Measurements from ENCODE around the gene AKTIP.
"Not testable (repeated sequence)": the region's sequence is repeated elsewhere in the genome, so short reads cannot be mapped to it uniquely, and the experiment has no call there.

The AKTIP gene

GRCh38 chr16:53502331-53503269, at the start of gene AKTIP:
Gene AKTIP, minus strand, starts transcription at chr16:53503209. Its CDS starts 2,950 bp downstream, at chr16:53500259.
- DNase-seq, result peak; percentile 64

- DNase-seq, result peak; percentile 61
Measured at GRCh38 chr16:53549970-53550690, 47.1 kb upstream of the AKTIP start.

GRCh38 chr16:53546988-53547391, 44.0 kb upstream of the AKTIP start:
- no peak for DNase-seq

GRCh38 chr16:53545433-53545832, 42.4 kb upstream of the AKTIP start:
- DNase-seq, result no peak

GRCh38 chr16:53542283-53542682, 39.3 kb upstream of the AKTIP start:
- no peak for DNase-seq

GRCh38 chr16:53541326-53541725, 38.3 kb upstream of the AKTIP start:
- no peak for DNase-seq

- DNase-seq, result not testable (repeated sequence)
Measured at GRCh38 chr16:53539759-53540718, 37.0 kb upstream of the AKTIP start.

GRCh38 chr16:53539346-53539745, 36.3 kb upstream of the AKTIP start:
- not testable (repeated sequence) for DNase-seq

GRCh38 chr16:53537626-53538025, 34.6 kb upstream of the AKTIP start:
- no peak for DNase-seq

GRCh38 chr16:53534206-53534605, 31.2 kb upstream of the AKTIP start:
- no peak for DNase-seq

GRCh38 chr16:53530741-53531140, 27.7 kb upstream of the AKTIP start:
- no peak for DNase-seq

GRCh38 chr16:53530046-53530445, 27.0 kb upstream of the AKTIP start:
- no peak for DNase-seq

- no peak for DNase-seq
Measured at GRCh38 chr16:53529513-53529912, 26.5 kb upstream of the AKTIP start.

GRCh38 chr16:53528797-53529196, 25.8 kb upstream of the AKTIP start:
- DNase-seq, result no peak

- DNase-seq, result no peak
Measured at GRCh38 chr16:53523971-53524548, 21.1 kb upstream of the AKTIP start.

GRCh38 chr16:53523126-53523804, 20.3 kb upstream of the AKTIP start:
- DNase-seq, result no peak

GRCh38 chr16:53519417-53520091, 16.5 kb upstream of the AKTIP start:
- DNase-seq, result no peak

GRCh38 chr16:53518550-53519416, 15.8 kb upstream of the AKTIP start:
- no peak for DNase-seq

- no peak for DNase-seq
Measured at GRCh38 chr16:53517851-53518250, 14.8 kb upstream of the AKTIP start.

- DNase-seq, result no peak
Measured at GRCh38 chr16:53515811-53516210, 12.8 kb upstream of the AKTIP start.

Data from NCI-H345 (cell line).